Measurements from ENCODE around the gene ITFG1. TPM values are rescaled to one million over a fixed set of nuclear protein-coding genes. Genes with fewer than 3 reads are reported as not detected.

ITFG1 gene
- total RNA-seq, 1 donor from 2014 or later = 50.3 TPM

DNA sequence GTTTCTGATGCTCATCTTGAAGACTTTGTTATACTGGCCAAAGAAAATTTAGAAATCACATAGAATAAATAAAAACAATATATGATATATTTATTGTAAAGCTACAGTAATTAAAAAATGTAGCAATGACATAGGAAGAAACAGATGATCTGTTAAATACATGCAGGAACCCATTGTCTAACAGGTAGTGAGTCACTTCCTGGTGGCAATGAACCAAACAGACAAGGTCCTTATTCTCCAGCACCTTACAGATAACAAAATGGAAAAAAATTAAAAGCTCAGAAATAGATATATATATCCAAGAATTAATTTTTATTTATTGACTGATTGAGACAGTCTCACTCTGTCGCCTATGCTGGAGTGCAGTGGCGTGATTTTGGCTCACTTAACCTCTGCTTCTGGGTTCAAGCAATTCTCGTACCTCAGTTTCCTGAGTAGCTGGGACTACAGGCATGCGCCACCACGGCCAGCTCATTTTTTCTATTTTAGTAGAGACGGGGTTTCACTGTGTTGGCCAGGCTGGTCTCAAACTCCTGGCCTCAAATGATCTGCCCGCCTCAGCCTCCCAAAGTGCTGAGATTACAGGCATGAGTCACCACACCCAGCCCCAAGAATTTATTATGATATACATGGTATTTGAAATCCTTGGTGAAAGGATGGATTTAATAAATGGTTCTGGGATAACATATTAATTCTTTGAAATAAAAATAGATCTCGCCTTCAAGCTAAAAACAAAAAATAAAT is 324.6 kb downstream of the ITFG1 start:
- DNase-seq (ENCODE audit: low read depth) = no peak
- TF ChIP-seq, protein P1, sequence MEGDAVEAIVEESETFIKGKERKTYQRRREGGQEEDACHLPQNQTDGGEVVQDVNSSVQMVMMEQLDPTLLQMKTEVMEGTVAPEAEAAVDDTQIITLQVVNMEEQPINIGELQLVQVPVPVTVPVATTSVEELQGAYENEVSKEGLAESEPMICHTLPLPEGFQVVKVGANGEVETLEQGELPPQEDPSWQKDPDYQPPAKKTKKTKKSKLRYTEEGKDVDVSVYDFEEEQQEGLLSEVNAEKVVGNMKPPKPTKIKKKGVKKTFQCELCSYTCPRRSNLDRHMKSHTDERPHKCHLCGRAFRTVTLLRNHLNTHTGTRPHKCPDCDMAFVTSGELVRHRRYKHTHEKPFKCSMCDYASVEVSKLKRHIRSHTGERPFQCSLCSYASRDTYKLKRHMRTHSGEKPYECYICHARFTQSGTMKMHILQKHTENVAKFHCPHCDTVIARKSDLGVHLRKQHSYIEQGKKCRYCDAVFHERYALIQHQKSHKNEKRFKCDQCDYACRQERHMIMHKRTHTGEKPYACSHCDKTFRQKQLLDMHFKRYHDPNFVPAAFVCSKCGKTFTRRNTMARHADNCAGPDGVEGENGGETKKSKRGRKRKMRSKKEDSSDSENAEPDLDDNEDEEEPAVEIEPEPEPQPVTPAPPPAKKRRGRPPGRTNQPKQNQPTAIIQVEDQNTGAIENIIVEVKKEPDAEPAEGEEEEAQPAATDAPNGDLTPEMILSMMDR (conservative IDR thresholded peaks at IDR 0.05; ENCODE audit: low read depth, low read length) = no peak
- no peak overlapping the region for H3K4me3 ChIP-seq (ENCODE audit: low read depth, low read length)

DNA sequence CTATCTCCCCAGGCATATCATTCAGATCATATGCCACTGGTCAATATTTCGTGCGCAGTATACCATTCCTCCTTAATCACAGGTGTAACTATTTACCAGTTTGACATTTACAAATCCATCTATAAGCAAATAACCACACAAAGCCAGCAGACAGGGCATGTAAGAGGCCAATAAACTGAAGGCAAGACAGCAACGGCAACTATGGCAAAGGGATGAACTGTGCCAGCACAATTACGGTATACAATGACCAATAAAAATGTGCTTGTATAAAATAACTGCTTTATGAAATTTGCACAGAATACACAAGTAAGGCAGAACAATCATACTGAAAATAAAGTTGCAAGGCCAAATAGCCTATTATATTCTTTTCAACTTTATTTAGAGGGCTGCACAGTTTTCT is 326.3 kb downstream of the ITFG1 start:
- TF ChIP-seq, protein P1 (conservative IDR thresholded peaks at IDR 0.05; ENCODE audit: low read depth, low read length) = no peak
- DNase-seq (ENCODE audit: low read depth) = no peak
- no peak overlapping the region for H3K4me3 ChIP-seq (ENCODE audit: low read depth, low read length)

DNA sequence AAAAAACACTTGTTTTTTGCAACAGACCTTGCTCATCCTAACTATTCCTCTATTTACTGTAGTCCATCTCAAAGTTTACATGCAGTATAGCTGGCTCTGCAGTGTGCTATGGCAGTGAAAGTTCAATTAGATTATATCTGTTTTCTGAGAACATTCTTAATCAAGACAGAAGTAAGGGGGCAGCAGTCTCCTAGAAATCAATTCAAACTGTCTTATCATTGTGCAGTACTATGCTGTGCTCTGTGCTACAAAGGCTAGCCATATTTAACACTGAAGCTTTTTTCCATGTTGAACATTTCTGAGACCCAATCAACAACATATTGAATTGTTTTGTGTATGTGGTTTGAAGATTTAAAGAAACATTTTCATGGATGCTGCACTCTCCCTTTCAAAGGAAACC is 328.6 kb downstream of the ITFG1 start:
- TF ChIP-seq, protein P1 (conservative IDR thresholded peaks at IDR 0.05; ENCODE audit: low read depth, low read length) = peak; percentile 25
- H3K4me3 ChIP-seq (ENCODE audit: low read depth, low read length) = no peak overlapping the region
- DNase-seq (ENCODE audit: low read depth) = no peak

DNA sequence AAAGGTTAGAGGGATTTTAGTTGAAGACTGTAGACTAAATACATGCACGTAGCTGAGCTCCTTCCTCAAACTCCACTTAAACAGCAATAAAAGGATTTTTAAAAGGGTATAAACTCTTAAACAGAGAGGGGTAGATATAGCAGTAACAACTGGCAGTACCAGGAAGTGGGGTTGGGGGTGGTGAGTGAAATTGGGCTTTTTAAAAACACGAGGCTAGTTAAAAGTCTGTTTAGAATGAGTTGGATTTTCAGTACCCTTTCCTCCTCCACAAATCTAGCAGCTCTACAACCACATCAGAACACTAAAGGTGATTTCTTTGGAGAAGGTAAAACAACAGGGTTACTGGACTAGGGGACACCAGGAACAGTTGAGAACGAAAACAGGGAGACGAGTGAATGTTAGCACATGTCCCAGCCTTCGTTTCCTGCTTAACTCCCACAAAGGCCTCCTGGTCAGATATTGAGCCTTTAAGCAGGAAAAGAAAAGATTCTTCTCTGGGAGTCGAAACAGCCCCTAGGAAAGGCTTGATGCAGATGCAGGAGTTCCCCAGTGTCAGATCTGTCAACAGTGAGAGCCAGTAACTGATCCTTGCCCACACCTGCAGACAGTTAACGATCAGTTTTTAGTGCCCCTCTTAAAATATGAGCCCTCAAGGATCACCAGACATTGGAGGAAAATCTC is 331.0 kb downstream of the ITFG1 start:
- TF ChIP-seq, protein P1 (conservative IDR thresholded peaks at IDR 0.05; ENCODE audit: low read depth, low read length) = no peak
- no peak for DNase-seq (ENCODE audit: low read depth)

DNA sequence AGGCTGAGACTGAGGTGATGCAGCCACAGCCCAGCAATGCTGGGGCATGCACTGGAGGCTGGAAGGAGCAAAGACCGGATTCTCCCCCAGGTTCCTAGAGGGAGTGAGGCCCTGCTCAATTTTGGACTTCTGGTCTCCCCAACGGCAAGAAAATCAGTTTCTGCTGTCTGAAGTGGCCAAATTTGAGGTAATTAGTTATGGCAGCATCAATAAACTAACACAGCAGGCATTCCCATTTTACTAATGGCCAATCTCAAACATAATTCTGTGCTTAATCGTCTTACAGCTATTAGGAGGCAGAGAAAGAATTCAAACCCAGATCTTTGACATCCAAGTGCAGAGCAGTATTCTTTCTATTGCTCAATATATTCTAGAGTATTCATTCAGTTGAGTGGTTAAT is 333.3 kb downstream of the ITFG1 start:
- DNase-seq (ENCODE audit: low read depth) = no peak
- H3K4me3 ChIP-seq (ENCODE audit: low read depth, low read length) = no peak overlapping the region
- TF ChIP-seq, protein P1 (conservative IDR thresholded peaks at IDR 0.05; ENCODE audit: low read depth, low read length) = no peak

More for the DNA sequence above, 331.0 kb downstream of the ITFG1 start:
- H3K4me3 ChIP-seq (ENCODE audit: low read depth, low read length) = no peak overlapping the region

DNA sequence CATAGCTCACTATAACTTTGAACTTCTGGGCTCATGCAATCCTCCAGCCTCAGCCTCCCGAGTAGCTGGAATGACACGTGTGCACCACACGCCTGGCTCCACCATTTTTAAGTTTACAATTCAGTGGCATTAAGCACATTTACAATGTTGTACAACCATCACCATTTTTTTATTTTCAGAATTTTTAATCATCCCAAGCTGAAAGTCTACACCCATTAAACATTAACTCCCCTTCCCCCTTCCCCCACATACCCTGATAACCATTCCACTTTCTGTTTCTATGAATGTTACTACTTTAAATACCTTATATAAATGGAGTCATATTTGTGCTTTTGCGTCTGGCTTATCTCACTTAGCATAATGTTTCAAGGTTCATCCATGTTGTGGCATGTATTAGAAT is 335.1 kb downstream of the ITFG1 start:
- H3K4me3 ChIP-seq (ENCODE audit: low read depth, low read length) = no peak overlapping the region
- DNase-seq (ENCODE audit: low read depth) = no peak
- TF ChIP-seq, protein P1 (conservative IDR thresholded peaks at IDR 0.05; ENCODE audit: low read depth, low read length) = no peak

Data from epithelial cell of proximal tubule (primary cell).